ENCODE measurements around the gene MXD3.
A peak's percentile ranks its signal among the peaks of the same experiment; 100 is the strongest.
"Not testable (repeated sequence)": the region's sequence is repeated elsewhere in the genome, so short reads cannot be mapped to it uniquely, and the experiment has no call there.

The MXD3 gene

DNA sequence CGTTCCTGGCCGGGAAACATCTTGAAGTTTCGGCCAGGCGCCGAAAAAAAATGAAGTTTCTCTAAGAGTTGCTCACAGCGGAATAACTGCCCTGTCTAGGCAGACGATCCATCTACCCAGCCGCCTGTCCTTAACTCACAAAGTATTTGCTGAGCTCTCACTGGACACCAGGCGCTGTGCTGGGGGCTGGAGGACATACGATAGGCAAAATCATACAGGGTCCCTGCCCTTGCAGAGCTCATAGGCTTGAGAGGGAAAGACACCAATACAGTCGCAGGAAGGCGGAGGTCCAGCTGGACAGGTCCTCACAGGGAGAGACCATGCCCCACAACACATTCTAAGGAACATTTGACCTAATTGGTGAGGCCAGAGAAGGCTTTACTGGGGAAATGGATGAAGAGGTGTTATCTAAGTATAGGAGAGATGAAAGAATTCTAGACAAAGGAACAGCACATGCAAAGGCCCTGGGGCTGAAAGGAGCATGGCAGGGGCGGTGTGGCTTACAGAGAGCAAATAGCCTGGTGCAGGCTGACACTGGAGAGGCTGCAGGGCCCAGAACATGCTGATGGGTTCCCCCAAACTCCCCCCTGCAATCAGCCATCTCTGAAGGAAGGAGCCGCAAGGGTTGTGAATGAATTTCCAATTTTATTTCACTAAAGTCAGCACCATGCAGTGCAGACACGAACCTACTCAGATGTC is 2.0 kb upstream of the MXD3 start:
- H3K9me3 ChIP-seq (ENCODE audit: control insufficient read depth, low read length) = no peaks in the 10 kb centered on the region
- H3K36me3 ChIP-seq (ENCODE audit: control insufficient read depth, insufficient read depth, low read length) = no peaks in the 10 kb centered on the region
- H3K27me3 ChIP-seq (ENCODE audit: control insufficient read depth, insufficient read depth, low read length) = no peaks in the 10 kb centered on the region
- H3K9ac ChIP-seq (ENCODE audit: low read length) = no peak overlapping the region
- H3K4me3 ChIP-seq (ENCODE audit: low read length) = no peak overlapping the region
- H3K4me1 ChIP-seq (ENCODE audit: control insufficient read depth, insufficient read depth, low read length) = peaks cover 19% of the 10 kb centered on the region

DNA sequence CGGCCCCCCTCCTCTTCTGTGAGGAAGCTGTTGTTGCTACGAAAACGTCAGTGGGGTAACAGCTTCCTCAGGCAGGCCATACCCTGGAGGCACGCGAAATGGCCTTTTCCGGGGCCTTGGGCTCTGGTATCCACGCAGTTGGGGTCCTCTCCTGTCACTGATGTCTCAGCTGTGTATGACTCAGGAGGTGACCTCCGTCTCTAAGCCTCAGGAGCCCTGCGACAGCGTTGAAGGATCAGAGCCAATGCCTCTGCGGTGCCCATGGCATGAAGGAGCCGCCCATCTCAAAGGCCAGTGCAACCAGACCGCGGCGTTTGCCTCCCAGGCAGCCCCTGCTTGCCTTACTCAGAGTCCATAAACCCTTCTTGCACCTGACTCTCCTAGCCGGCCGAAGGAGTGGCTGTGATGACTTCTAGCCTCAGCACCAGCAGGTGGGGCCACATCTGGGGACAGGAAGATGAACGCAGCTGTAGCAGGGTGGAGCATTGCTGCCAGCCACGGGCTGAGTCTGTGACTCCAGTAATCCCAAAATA is 1.0 kb upstream of the MXD3 start:
- peak overlapping the region; percentile 41 for H3K9ac ChIP-seq (ENCODE audit: low read length)
- no peaks in the 10 kb centered on the region for H3K9me3 ChIP-seq (ENCODE audit: control insufficient read depth, low read length)
- no peaks in the 10 kb centered on the region for H3K27me3 ChIP-seq (ENCODE audit: control insufficient read depth, insufficient read depth, low read length)
- H3K4me1 ChIP-seq (ENCODE audit: control insufficient read depth, insufficient read depth, low read length) = peaks cover 19% of the 10 kb centered on the region
- H3K4me3 ChIP-seq (ENCODE audit: low read length) = no peak overlapping the region
- no peaks in the 10 kb centered on the region for H3K36me3 ChIP-seq (ENCODE audit: control insufficient read depth, insufficient read depth, low read length)

DNA sequence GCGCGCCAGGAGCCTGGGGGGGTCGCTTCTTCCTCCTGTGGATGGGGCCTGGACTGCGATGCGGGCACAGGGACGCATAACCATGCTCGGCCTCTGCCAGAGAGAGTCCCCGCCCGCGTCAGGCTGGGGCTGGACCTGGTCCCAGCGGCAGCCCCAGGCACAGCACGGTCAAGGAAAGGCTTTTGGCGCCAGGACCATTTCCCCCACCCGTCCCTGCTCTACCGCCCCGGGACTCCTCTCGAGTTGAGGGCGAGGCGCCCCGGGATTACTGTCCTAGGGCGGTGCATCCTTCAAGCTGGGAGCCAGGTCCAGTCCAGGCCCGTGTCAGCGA is 341 bp downstream of the MXD3 start:
- Histone ChIP-seq H3K9me3 (ENCODE audit: control insufficient read depth, low read length) (no peaks in the 10 kb centered on the region), H3K27me3 (ENCODE audit: control insufficient read depth, insufficient read depth, low read length) (no peaks in the 10 kb centered on the region), H3K4me1 (ENCODE audit: control insufficient read depth, insufficient read depth, low read length) (peaks cover 19% of the 10 kb centered on the region), H3K36me3 (ENCODE audit: control insufficient read depth, insufficient read depth, low read length) (no peaks in the 10 kb centered on the region), H3K4me3 (ENCODE audit: low read length) (no peak overlapping the region), H3K9ac (ENCODE audit: low read length) (peak overlapping the region; percentile 43)

DNA sequence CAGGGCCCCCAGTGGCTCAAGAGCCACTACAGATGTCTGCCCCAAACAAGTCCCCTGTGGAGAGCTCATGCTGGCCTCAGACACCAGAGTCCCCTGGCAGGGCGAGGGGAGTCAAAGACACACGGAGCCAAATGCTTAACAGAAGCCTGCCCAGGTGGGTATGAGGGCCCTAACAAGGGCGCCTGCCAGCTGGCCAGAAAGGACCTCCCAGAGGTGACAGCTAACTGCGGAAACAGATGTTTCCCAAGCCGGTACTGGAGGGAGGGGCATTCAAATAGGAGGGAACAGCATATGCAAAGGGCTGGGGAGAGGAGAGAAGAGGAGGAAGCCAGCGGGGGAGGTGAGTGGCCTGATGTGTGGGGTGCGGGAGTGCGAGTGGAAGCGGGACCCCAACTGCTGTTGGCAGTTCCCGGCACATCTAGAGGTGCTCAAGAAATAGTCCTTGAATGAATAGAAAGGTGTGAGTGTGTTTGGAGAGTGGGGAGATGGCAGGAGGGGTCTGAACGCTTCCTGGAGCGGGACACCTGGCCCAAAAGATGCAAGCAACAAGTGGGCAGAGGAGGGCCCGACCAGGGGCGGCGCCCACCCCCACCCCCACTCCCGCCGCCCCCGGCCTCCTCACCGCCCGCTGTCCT is 824 bp downstream of the MXD3 start:
- no peaks in the 10 kb centered on the region for H3K9me3 ChIP-seq (ENCODE audit: control insufficient read depth, low read length)
- peaks cover 19% of the 10 kb centered on the region for H3K4me1 ChIP-seq (ENCODE audit: control insufficient read depth, insufficient read depth, low read length)
- H3K27me3 ChIP-seq (ENCODE audit: control insufficient read depth, insufficient read depth, low read length) = no peaks in the 10 kb centered on the region
- peak overlapping the region; percentile 28 for H3K9ac ChIP-seq (ENCODE audit: low read length)
- no peaks in the 10 kb centered on the region for H3K36me3 ChIP-seq (ENCODE audit: control insufficient read depth, insufficient read depth, low read length)
- H3K4me3 ChIP-seq (ENCODE audit: low read length) = no peak overlapping the region

DNA sequence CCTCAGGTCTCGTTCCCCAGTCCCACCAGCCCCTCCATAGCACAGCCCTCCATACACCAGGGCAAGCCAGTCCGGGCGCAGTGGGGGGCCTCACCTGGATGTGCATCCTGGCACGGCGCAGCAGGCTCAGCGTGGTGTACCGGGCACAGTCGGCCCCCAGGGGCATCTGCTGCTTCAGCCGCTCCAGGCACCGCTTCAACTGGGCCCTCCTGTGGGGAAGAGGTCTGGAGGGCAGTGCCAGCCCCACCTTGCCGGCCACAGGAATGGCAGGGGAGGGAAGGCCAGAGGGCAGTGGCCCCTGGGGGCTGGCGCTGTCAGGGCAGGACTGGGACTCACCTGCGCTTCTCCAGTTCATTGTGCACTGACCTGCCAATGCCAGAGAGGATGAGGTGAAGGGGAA is 1.4 kb downstream of the MXD3 start:
- H3K4me3 ChIP-seq (ENCODE audit: low read length) = no peak overlapping the region
- H3K9ac ChIP-seq (ENCODE audit: low read length) = peak overlapping the region; percentile 28

DNA sequence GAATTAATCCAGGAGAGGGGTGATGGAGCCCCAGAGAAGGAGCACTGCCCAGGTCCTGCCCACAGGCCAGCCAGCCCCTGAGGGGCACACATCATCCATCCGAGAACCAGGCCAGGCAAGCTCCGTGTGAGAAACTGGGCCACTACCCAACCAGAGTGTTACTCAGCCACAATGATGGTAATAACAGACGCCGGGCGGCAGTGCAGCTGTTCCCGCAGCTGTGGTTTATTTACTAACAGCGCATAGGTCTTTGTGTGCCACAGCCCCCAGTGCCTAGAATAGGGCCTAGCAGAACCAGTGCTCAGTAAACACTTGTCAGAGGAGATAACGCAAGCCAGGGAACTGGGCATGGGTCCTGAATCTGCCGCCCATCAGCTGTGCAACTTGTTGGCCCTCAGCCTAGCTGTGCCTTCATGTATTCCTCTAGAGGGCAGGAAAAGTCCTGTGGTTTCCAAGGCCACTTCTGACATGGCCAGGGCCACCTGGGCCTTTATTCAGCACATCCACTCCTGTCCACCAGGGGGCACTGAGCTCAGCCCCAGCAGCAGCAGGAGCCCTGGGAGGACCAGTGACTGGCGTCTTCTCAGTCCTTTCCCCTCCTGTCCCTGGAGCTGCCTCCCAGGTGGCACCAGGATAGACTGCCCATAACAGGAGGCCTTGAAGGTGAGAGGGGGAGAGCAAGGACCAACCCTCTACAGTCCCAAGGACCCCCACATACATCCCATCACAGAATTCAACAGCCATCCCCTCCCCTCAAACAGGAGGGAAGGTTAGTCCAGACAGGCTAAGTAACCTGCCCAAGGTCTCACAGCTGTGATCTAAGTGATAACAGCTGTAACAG is 2.1 kb downstream of the MXD3 start:
- H3K9ac ChIP-seq (ENCODE audit: low read length) = no peak overlapping the region
- no peak overlapping the region for H3K4me3 ChIP-seq (ENCODE audit: low read length)
- no peaks in the 10 kb centered on the region for H3K27me3 ChIP-seq (ENCODE audit: control insufficient read depth, insufficient read depth, low read length)
- H3K4me1 ChIP-seq (ENCODE audit: control insufficient read depth, insufficient read depth, low read length) = peaks cover 32% of the 10 kb centered on the region
- no peaks in the 10 kb centered on the region for H3K9me3 ChIP-seq (ENCODE audit: control insufficient read depth, low read length)
- H3K36me3 ChIP-seq (ENCODE audit: control insufficient read depth, insufficient read depth, low read length) = peaks cover 3% of the 10 kb centered on the region

More for the DNA sequence above, 1.4 kb downstream of the MXD3 start:
- Histone ChIP-seq H3K9me3 (ENCODE audit: control insufficient read depth, low read length) (no peaks in the 10 kb centered on the region), H3K27me3 (ENCODE audit: control insufficient read depth, insufficient read depth, low read length) (no peaks in the 10 kb centered on the region), H3K4me1 (ENCODE audit: control insufficient read depth, insufficient read depth, low read length) (peaks cover 25% of the 10 kb centered on the region), H3K36me3 (ENCODE audit: control insufficient read depth, insufficient read depth, low read length) (no peaks in the 10 kb centered on the region)

DNA sequence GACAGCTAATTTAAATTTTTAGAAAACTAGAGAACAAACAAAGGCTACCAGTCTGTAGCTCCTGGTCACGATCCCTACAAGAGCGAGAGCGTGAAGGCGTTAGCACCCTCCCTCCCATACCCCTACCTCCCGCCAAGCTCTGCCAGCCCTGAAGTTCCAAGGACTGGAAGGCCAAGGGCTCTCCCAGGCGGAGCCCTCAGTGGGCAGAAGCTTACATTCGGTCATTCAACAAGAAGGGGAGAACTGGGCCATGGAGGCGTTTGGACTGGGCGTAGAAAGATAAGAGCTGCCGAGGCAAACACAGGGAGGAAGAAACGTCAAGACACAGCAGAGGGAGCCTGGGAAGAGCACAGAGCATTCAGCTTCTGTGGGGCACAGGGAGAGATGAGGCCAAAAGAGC is 3.0 kb downstream of the MXD3 start:
- peaks cover 3% of the 10 kb centered on the region for H3K36me3 ChIP-seq (ENCODE audit: control insufficient read depth, insufficient read depth, low read length)
- peaks cover 36% of the 10 kb centered on the region for H3K4me1 ChIP-seq (ENCODE audit: control insufficient read depth, insufficient read depth, low read length)
- no peaks in the 10 kb centered on the region for H3K27me3 ChIP-seq (ENCODE audit: control insufficient read depth, insufficient read depth, low read length)
- no peak overlapping the region for H3K4me3 ChIP-seq (ENCODE audit: low read length)
- no peak overlapping the region for H3K9ac ChIP-seq (ENCODE audit: low read length)
- H3K9me3 ChIP-seq (ENCODE audit: control insufficient read depth, low read length) = no peaks in the 10 kb centered on the region

DNA sequence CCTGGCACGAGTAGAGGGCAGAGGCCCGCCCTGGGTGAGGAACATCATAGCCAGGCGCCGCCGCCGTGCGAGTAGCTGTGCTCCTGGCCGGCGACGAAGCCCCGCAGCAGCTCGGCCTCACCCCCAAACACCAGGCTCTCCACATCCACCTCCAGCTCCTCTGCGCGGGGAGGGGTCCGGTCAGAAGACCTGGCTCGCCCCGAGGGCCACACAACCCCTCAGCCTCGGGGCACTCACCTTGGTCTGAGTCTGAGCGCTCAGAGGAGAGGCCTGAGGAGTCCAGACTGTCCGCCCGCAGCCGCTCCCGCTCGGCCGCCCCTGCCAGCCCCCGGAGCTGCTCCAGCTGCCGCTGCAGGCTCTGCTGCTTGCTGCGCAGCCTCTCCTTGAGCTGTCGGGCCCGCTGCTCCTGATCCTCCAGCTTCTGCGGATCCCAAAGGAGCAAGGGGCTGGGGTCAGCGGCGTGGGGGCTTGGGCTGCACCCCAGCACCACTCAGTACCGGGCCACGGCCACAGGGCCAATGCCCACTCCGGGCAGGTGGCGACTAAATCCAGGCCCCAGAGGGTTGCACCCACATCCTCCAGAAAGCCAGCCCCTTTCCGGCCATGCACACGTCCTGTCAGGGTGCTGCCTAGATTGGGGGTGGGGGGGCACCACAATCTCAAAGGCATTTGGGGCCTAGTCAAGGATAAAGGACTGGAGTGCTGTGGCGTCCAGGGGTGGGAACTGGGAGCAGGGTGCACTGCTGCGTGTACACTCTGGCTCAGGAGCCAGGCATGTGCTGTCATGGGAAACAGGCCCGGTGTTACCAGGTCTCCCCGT is 3.9 kb downstream of the MXD3 start:
- Histone ChIP-seq H3K9ac (ENCODE audit: low read length) (no peak overlapping the region), H3K4me1 (ENCODE audit: control insufficient read depth, insufficient read depth, low read length) (peaks cover 39% of the 10 kb centered on the region), H3K27me3 (ENCODE audit: control insufficient read depth, insufficient read depth, low read length) (no peaks in the 10 kb centered on the region), H3K9me3 (ENCODE audit: control insufficient read depth, low read length) (no peaks in the 10 kb centered on the region), H3K4me3 (ENCODE audit: low read length) (no peak overlapping the region), H3K36me3 (ENCODE audit: control insufficient read depth, insufficient read depth, low read length) (peaks cover 3% of the 10 kb centered on the region)

DNA sequence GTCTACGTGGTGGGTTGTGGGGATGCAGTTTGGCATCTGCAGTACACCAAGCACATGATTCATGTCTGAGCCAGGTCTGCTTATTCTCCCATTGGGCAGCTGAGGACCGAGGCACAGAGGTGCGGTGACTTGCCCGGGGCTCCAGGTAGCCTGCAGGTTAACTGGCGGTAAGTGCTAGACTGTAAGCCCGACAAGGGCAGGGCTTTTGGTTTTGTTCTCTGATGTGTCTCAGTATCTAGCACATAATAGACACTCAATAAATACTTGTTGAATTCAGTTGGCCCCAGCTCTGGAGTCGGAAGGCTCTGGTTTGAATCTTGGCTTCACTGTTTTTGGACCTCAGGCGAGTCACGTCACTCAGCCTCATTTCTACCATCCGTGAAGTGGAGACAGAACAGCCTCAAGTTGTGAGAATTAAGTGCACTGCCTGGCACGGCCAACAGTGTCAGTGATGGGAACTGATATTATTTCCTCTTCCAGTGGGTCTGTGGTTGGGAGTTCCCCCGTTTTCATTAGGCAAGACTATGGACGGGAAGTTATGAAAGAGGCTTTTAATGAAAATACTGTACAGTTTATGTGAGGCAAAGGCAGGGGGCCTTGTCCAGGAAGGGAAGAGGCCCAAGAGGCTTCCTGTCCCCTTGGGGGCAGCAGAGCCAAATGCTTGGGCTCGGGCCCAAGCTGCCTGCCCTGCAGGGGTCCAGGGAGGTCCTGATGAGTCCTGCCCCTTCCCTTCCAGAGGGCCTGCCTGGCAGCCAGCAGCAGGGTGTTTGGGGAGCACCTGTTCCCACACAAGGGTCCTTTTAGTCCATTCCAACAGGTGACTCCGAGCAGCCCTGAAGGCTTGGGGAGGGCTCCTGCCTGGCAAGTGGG is 4.8 kb downstream of the MXD3 start:
- H3K9ac ChIP-seq (ENCODE audit: low read length) = no peak overlapping the region
- H3K4me1 ChIP-seq (ENCODE audit: control insufficient read depth, insufficient read depth, low read length) = peaks cover 42% of the 10 kb centered on the region
- H3K4me3 ChIP-seq (ENCODE audit: low read length) = no peak overlapping the region
- no peaks in the 10 kb centered on the region for H3K27me3 ChIP-seq (ENCODE audit: control insufficient read depth, insufficient read depth, low read length)
- no peaks in the 10 kb centered on the region for H3K9me3 ChIP-seq (ENCODE audit: control insufficient read depth, low read length)
- peaks cover 3% of the 10 kb centered on the region for H3K36me3 ChIP-seq (ENCODE audit: control insufficient read depth, insufficient read depth, low read length)

DNA sequence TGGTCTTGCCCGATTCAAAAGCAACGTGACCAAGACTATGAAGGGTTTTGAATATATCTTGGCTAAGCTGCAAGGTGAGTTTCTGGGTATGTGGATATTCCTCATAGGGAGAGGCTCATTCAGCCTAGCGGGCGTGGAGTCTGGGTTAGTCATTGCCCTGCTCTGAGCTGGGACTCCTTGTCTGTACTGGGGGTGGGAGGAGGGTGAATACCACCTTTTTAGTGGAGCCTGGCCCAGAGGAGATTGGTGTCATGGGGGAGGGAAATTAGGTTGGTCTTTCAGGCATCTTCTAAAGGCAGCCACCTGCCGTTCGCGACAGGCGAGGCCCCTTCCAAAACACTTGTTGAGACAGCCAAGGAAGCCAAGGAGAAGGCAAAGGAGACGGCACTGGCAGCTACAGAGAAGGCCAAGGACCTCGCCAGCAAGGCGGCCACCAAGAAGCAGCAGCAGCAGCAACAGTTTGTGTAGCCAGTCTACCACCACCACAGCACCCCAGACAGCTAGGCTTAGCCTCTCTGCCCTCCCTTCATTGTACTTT is 5.5 kb downstream of the MXD3 start:
- H3K4me3 ChIP-seq (ENCODE audit: low read length); H3K9me3 ChIP-seq (ENCODE audit: control insufficient read depth, low read length); H3K36me3 ChIP-seq (ENCODE audit: control insufficient read depth, insufficient read depth, low read length); H3K27me3 ChIP-seq (ENCODE audit: control insufficient read depth, insufficient read depth, low read length); H3K9ac ChIP-seq (ENCODE audit: low read length): not testable (repeated sequence)
- peaks cover 49% of the 10 kb centered on the region for H3K4me1 ChIP-seq (ENCODE audit: control insufficient read depth, insufficient read depth, low read length)
